GM12873 (cell line): ENCODE measurements around the gene DGKK.

Experiments used
- CTCF ChIP-seq: IDR thresholded peaks from 2 replicates; pipeline ENCODE4 v1.5.1; 2012; ENCODE audit warnings: low read depth, mild to moderate bottlenecking, moderate library complexity, low read length, control low read depth; ENCODE audit not compliant: insufficient read depth; ENCODE audit errors: missing control alignments

DGKK gene

GRCh38 chrX:50450324-50450723 lies 20.3 kb downstream of the DGKK start:
- no peak for TF ChIP-seq CTCF

- peak; percentile 44 for TF ChIP-seq CTCF
Observed at GRCh38 chrX:50448565-50448964, 22.1 kb downstream of the DGKK start.

- TF ChIP-seq CTCF: no peak
Observed at GRCh38 chrX:50447535-50447934, 23.1 kb downstream of the DGKK start.

GRCh38 chrX:50442426-50443116 lies 28.1 kb downstream of the DGKK start:
- no peak for TF ChIP-seq CTCF

GRCh38 chrX:50436797-50437196 lies 33.8 kb downstream of the DGKK start:
- no peak for TF ChIP-seq CTCF

GRCh38 chrX:50432829-50433289 lies 37.8 kb downstream of the DGKK start:
- TF ChIP-seq CTCF: no peak

- no peak for TF ChIP-seq CTCF
Observed at GRCh38 chrX:50431623-50432022, 39.0 kb downstream of the DGKK start.
